ENCODE data around the gene ARHGAP40.

The ARHGAP40 gene

GRCh38 chr20:38649275-38649891 lies 47.8 kb downstream of the ARHGAP40 start:
- Histone ChIP-seq H3K36me3 (ENCODE audit: control insufficient read depth, insufficient read depth, low read length) (no peaks in the 10 kb centered on the region), H3K4me3 (ENCODE audit: insufficient read depth, low read depth, low read length) (no peak overlapping the region), H3K9me3 (ENCODE audit: control insufficient read depth, low read length) (no peaks in the 10 kb centered on the region), H3K4me1 (ENCODE audit: control insufficient read depth, insufficient read depth, low read length) (no peaks in the 10 kb centered on the region), H3K27ac (ENCODE audit: insufficient read depth, low read depth, low read length, poor library complexity, severe bottlenecking) (no peak overlapping the region), H3K27me3 (ENCODE audit: control insufficient read depth, insufficient read depth, low read length, poor library complexity, severe bottlenecking) (peaks cover 53% of the 10 kb centered on the region)
- 44 to 45% methylated on average over 10 of the region's 10 CpGs for WGBS, 2 experiments

GRCh38 chr20:38650010-38650409 lies 48.4 kb downstream of the ARHGAP40 start:
- peaks cover 47% of the 10 kb centered on the region for H3K27me3 ChIP-seq (ENCODE audit: control insufficient read depth, insufficient read depth, low read length, poor library complexity, severe bottlenecking)
- 71 to 73% methylated on average over 4 of the region's 4 CpGs for WGBS, 2 experiments

GRCh38 chr20:38651154-38651553 lies 49.5 kb downstream of the ARHGAP40 start:
- WGBS, 2 experiments: 77 to 80% methylated on average over 2 of the region's 2 CpGs
- Histone ChIP-seq H3K27me3 (ENCODE audit: control insufficient read depth, insufficient read depth, low read length, poor library complexity, severe bottlenecking) (peaks cover 36% of the 10 kb centered on the region), H3K4me1 (ENCODE audit: control insufficient read depth, insufficient read depth, low read length) (no peaks in the 10 kb centered on the region), H3K27ac (ENCODE audit: insufficient read depth, low read depth, low read length, poor library complexity, severe bottlenecking) (no peak overlapping the region), H3K36me3 (ENCODE audit: control insufficient read depth, insufficient read depth, low read length) (no peaks in the 10 kb centered on the region), H3K9me3 (ENCODE audit: control insufficient read depth, low read length) (no peaks in the 10 kb centered on the region), H3K4me3 (ENCODE audit: insufficient read depth, low read depth, low read length) (no peak overlapping the region)

More at GRCh38 chr20:38650010-38650409, 48.4 kb downstream of the ARHGAP40 start:
- H3K4me3 ChIP-seq (ENCODE audit: insufficient read depth, low read depth, low read length): no peak overlapping the region
- H3K9me3 ChIP-seq (ENCODE audit: control insufficient read depth, low read length): no peaks in the 10 kb centered on the region
- H3K36me3 ChIP-seq (ENCODE audit: control insufficient read depth, insufficient read depth, low read length): no peaks in the 10 kb centered on the region
- H3K4me1 ChIP-seq (ENCODE audit: control insufficient read depth, insufficient read depth, low read length): no peaks in the 10 kb centered on the region
- no peak overlapping the region for H3K27ac ChIP-seq (ENCODE audit: insufficient read depth, low read depth, low read length, poor library complexity, severe bottlenecking)

GRCh38 chr20:38651562-38651961 lies 50.0 kb downstream of the ARHGAP40 start:
- no peaks in the 10 kb centered on the region for H3K4me1 ChIP-seq (ENCODE audit: control insufficient read depth, insufficient read depth, low read length)
- H3K27me3 ChIP-seq (ENCODE audit: control insufficient read depth, insufficient read depth, low read length, poor library complexity, severe bottlenecking): peaks cover 32% of the 10 kb centered on the region
- no peak overlapping the region for H3K4me3 ChIP-seq (ENCODE audit: insufficient read depth, low read depth, low read length)
- H3K36me3 ChIP-seq (ENCODE audit: control insufficient read depth, insufficient read depth, low read length): no peaks in the 10 kb centered on the region
- WGBS, 2 experiments: 90 to 91% methylated on average over 6 of the region's 6 CpGs
- no peak overlapping the region for H3K27ac ChIP-seq (ENCODE audit: insufficient read depth, low read depth, low read length, poor library complexity, severe bottlenecking)
- no peaks in the 10 kb centered on the region for H3K9me3 ChIP-seq (ENCODE audit: control insufficient read depth, low read length)

GRCh38 chr20:38652995-38653394 lies 51.4 kb downstream of the ARHGAP40 start:
- no peak overlapping the region for H3K4me3 ChIP-seq (ENCODE audit: insufficient read depth, low read depth, low read length)
- no peak overlapping the region for H3K27ac ChIP-seq (ENCODE audit: insufficient read depth, low read depth, low read length, poor library complexity, severe bottlenecking)
- WGBS, 2 experiments: 93% methylated on average over 2 of the region's 2 CpGs
- H3K36me3 ChIP-seq (ENCODE audit: control insufficient read depth, insufficient read depth, low read length): no peaks in the 10 kb centered on the region
- no peaks in the 10 kb centered on the region for H3K4me1 ChIP-seq (ENCODE audit: control insufficient read depth, insufficient read depth, low read length)
- peaks cover 17% of the 10 kb centered on the region for H3K27me3 ChIP-seq (ENCODE audit: control insufficient read depth, insufficient read depth, low read length, poor library complexity, severe bottlenecking)
- H3K9me3 ChIP-seq (ENCODE audit: control insufficient read depth, low read length): no peaks in the 10 kb centered on the region

- WGBS, 2 experiments: 90 to 92% methylated on average over 5 of the region's 5 CpGs
- Histone ChIP-seq H3K4me3 (ENCODE audit: insufficient read depth, low read depth, low read length) (no peak overlapping the region), H3K9me3 (ENCODE audit: control insufficient read depth, low read length) (no peaks in the 10 kb centered on the region), H3K27ac (ENCODE audit: insufficient read depth, low read depth, low read length, poor library complexity, severe bottlenecking) (no peak overlapping the region), H3K4me1 (ENCODE audit: control insufficient read depth, insufficient read depth, low read length) (peaks cover 6% of the 10 kb centered on the region), H3K36me3 (ENCODE audit: control insufficient read depth, insufficient read depth, low read length) (no peaks in the 10 kb centered on the region), H3K27me3 (ENCODE audit: control insufficient read depth, insufficient read depth, low read length, poor library complexity, severe bottlenecking) (no peaks in the 10 kb centered on the region)
These were observed 55.8 kb downstream of the ARHGAP40 start for GRCh38 chr20:38657390-38657789.

- Histone ChIP-seq H3K27ac (ENCODE audit: insufficient read depth, low read depth, low read length, poor library complexity, severe bottlenecking) (no peak overlapping the region), H3K36me3 (ENCODE audit: control insufficient read depth, insufficient read depth, low read length) (no peaks in the 10 kb centered on the region), H3K27me3 (ENCODE audit: control insufficient read depth, insufficient read depth, low read length, poor library complexity, severe bottlenecking) (no peaks in the 10 kb centered on the region), H3K4me3 (ENCODE audit: insufficient read depth, low read depth, low read length) (no peak overlapping the region), H3K9me3 (ENCODE audit: control insufficient read depth, low read length) (no peaks in the 10 kb centered on the region), H3K4me1 (ENCODE audit: control insufficient read depth, insufficient read depth, low read length) (peaks cover 6% of the 10 kb centered on the region)
- WGBS, 2 experiments: 13 to 23% methylated on average over 9 to 10 of the region's 10 CpGs
These were observed 57.4 kb downstream of the ARHGAP40 start for GRCh38 chr20:38658879-38659596.

- Histone ChIP-seq H3K9me3 (ENCODE audit: control insufficient read depth, low read length) (no peaks in the 10 kb centered on the region), H3K4me3 (ENCODE audit: insufficient read depth, low read depth, low read length) (no peak overlapping the region), H3K27ac (ENCODE audit: insufficient read depth, low read depth, low read length, poor library complexity, severe bottlenecking) (no peak overlapping the region), H3K4me1 (ENCODE audit: control insufficient read depth, insufficient read depth, low read length) (peaks cover 6% of the 10 kb centered on the region), H3K27me3 (ENCODE audit: control insufficient read depth, insufficient read depth, low read length, poor library complexity, severe bottlenecking) (no peaks in the 10 kb centered on the region), H3K36me3 (ENCODE audit: control insufficient read depth, insufficient read depth, low read length) (no peaks in the 10 kb centered on the region)
- WGBS, 2 experiments: 69 to 75% methylated on average over 3 to 4 of the region's 4 CpGs
These were observed 57.9 kb downstream of the ARHGAP40 start for GRCh38 chr20:38659597-38659880.

- H3K27ac ChIP-seq (ENCODE audit: insufficient read depth, low read depth, low read length, poor library complexity, severe bottlenecking): no peak overlapping the region
- H3K4me1 ChIP-seq (ENCODE audit: control insufficient read depth, insufficient read depth, low read length): peaks cover 13% of the 10 kb centered on the region
- H3K9me3 ChIP-seq (ENCODE audit: control insufficient read depth, low read length): no peaks in the 10 kb centered on the region
- no peaks in the 10 kb centered on the region for H3K36me3 ChIP-seq (ENCODE audit: control insufficient read depth, insufficient read depth, low read length)
- H3K27me3 ChIP-seq (ENCODE audit: control insufficient read depth, insufficient read depth, low read length, poor library complexity, severe bottlenecking): no peaks in the 10 kb centered on the region
- no peak overlapping the region for H3K4me3 ChIP-seq (ENCODE audit: insufficient read depth, low read depth, low read length)
- 98 to 100% methylated on average over 1 of the region's 1 CpG for WGBS, 2 experiments
These were observed 58.8 kb downstream of the ARHGAP40 start for GRCh38 chr20:38660429-38660828.

GRCh38 chr20:38663660-38664059 lies 62.1 kb downstream of the ARHGAP40 start:
- WGBS, 2 experiments: 89 to 92% methylated on average over 3 of the region's 3 CpGs
- H3K27me3 ChIP-seq (ENCODE audit: control insufficient read depth, insufficient read depth, low read length, poor library complexity, severe bottlenecking): no peaks in the 10 kb centered on the region
- no peak overlapping the region for H3K27ac ChIP-seq (ENCODE audit: insufficient read depth, low read depth, low read length, poor library complexity, severe bottlenecking)
- no peaks in the 10 kb centered on the region for H3K9me3 ChIP-seq (ENCODE audit: control insufficient read depth, low read length)
- no peak overlapping the region for H3K4me3 ChIP-seq (ENCODE audit: insufficient read depth, low read depth, low read length)
- no peaks in the 10 kb centered on the region for H3K36me3 ChIP-seq (ENCODE audit: control insufficient read depth, insufficient read depth, low read length)
- H3K4me1 ChIP-seq (ENCODE audit: control insufficient read depth, insufficient read depth, low read length): peaks cover 25% of the 10 kb centered on the region

Data from ectodermal cell (in vitro differentiated cells).